ENCODE results near the gene SNRK.

The SNRK gene

DNA sequence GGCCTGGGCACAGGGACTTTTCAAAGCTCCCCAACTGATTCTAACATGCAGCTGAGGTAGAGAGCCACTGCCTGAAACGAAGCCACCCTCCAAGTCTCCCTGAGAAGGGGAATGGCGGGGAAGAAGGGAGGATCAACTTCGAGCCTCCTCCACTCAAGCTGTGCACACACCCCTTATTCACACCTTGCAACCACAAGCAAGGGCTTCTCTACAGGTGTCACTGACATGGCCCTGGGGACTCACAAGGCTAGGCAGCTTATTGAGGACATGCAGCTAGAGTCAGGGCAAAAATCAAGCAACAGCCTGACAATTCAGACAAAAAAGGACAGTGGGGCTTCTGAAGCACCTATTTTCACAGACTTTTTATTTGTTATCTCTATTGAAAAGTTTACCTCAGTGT, 85.2 kb downstream of the SNRK start:
- no peak for DNase-seq (ENCODE audit: low spot score)

DNA sequence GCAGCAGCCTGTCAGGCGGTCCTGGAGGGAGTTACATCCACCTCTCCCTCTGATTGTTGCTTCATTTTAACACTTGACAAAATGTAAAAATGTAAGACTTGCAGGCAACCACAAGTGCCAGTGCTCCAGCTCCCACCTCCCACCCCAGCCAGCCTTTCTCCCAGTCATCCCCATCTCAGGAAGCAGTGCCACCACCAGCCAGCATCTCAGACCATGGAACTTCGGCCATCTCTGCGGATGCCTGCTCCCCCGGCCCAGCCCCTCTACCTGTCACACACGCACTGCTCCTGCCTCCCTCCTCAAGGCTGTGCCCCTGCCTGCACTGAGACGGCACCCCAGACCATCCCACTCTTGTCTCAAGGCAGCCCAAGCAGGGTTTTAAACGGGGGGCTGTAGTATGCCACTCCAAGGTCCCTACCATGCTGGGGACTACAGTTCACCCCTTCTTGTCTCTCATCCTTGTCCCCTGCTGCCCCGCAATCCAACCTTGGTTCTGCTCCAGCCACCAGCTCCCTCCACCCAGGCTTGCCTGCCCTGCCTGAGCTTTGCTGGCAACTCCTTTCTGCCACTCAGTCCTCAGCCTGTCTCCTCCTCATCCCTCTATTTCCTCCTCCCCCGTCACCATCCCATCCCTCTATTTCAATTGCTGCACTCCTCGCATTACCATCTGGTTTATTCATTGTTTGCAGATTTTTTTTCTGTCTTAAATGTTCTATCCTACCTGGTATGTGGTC, 85.8 kb downstream of the SNRK start:
- DNase-seq (ENCODE audit: low spot score) = no peak

DNA sequence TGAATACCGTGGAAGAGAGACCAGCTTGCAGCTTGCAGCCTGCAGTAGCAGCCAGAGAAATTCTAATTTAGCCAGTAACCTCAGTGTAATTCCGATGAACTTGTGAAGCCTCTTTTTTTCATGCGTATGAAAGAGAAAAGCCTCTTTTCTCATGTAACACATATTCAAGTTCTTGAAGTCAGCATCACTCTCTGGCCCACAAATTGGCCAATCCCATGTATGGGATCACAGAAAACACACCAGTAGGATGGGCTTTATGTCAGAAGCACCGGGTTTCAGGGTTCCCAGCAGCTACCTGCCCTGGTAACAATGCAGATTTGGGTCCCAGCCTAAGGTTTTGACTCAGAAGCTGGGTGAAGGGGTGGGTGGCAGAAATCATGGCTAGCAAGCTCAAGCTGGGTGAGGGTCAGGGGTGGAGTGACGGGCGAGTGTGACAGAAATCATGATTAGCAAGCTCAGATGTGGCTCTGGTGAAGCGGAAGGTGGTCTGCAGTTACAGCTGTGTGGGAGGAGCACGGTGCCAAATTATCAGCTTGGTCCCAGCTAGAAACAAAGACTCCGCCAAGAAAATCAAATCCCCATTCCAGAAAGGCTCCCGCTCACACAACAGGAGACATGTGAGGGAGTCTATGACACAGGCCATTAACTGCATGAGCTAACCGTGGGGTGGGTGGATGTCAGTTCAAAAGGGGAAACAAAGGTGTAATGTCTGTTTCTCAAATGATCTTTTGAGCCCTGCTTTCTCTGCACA, 86.6 kb downstream of the SNRK start:
- no peak for DNase-seq (ENCODE audit: low spot score)

DNA sequence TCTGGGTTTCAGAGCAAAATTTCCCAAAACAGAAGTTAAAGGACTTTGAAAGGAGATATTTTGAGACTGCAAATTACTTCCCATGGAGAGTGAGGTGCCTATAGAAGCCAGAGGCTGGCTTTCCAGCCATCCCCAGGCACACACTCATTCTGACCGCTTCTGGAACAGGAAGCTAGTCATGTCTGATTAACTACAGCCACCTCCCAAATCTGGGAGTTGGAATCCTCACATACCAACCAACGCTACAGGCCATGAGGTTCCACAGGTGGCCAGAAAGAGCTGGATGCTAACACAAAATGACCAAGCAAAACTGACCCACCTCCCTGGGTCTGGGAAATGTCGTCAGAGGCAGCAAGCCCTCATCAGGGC, 87.2 kb downstream of the SNRK start:
- DNase-seq (ENCODE audit: low spot score) = no peak

DNA sequence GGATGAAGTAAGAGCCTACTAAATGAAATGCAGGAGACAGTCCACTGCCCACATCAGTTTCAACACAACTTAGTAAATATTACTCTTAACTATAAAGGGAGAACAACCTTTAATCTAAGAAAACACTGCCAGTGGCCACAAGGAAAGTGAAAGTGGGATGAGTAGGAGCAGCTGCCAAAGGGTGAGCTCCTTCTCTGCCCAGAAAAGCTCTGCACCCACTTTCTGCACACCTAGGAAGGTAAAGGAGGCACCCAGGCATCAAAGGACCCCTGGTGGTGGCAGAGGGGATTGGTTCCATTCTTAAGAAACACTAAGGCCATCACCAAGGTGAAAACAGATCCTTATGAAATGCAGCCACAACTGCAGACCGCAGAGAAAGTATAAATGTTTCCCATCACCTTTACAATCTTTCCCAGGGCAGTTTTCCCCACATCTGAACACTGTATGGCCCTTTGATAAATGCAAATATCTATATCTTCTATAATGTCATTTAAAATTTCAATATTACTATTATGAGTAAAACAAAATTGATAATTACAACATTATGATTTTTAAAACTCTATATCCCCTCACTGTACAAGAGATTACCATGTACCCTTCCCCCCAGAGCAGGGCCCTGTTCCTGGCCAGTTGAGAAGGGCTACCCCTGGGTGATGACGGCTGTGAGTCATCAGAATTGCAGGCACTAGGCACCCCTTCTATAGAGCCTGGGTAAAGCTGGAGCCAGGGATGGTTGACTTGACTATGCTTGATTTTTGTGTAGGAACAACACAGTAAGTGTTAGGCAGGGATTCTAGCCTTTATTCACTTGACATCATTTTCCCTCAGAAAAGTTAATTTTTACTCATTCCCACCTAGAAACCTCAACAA, 92.0 kb downstream of the SNRK start:
- peak; percentile 48 for DNase-seq (ENCODE audit: low spot score)

DNA sequence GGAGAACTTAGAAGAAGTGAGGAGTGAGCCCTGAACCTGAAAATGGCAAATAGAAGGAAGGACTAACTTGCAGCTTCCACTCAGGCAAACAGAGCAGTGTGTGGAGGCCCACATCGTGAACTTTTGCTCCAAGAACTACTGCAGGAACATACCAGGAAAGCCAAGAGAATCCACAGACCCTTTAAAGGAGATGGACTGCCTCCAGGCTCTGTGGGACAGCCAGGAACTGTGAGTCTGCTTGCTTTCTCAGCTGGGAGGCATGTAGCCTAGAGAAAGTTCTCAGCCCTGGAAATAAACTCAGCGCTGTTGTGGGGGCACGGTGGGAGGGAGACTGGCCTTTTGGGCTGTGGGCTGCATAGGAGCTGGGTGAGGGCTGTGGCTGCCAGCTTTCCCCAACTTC, 93.0 kb downstream of the SNRK start:
- no peak for DNase-seq (ENCODE audit: low spot score)

DNA sequence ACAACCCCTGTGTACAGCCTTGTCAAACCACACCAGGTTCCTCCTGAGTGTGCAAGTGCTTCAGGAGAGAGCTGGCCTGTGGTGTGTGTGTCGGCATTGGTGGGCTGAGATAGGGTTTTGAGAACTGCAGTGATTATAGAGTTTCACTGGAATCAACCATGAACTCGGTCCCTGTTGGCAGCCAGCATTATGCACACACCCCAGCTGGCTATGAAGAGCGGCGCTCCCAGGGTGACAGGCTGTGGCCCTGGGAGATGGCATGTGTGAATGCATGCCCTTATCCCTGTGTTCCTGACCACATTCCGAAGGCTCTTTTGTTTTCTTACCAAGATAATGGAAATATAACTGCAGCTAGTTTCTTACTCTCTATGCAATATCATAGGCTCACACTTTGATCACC, 101.8 kb downstream of the SNRK start:
- DNase-seq (ENCODE audit: low spot score) = no peak

DNA sequence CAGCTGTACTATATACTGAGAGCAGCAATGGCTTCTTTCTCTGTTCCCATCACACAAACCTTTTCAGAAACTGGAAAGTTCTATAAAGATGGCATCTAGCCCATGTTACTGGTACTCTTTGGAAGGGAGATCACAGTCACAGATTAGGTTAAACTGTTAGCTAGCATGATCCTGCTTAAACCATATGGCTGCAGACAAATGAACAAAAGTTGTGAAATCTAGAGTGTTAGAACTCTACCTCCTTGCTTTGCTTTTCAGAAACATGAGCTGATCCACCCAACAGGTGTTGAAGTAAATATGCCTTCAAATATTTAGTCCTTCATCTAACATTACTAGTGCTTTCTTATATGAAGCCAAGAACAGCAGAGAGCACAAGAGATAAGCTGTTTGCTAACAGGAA, 102.6 kb downstream of the SNRK start:
- DNase-seq (ENCODE audit: low spot score) = no peak

DNA sequence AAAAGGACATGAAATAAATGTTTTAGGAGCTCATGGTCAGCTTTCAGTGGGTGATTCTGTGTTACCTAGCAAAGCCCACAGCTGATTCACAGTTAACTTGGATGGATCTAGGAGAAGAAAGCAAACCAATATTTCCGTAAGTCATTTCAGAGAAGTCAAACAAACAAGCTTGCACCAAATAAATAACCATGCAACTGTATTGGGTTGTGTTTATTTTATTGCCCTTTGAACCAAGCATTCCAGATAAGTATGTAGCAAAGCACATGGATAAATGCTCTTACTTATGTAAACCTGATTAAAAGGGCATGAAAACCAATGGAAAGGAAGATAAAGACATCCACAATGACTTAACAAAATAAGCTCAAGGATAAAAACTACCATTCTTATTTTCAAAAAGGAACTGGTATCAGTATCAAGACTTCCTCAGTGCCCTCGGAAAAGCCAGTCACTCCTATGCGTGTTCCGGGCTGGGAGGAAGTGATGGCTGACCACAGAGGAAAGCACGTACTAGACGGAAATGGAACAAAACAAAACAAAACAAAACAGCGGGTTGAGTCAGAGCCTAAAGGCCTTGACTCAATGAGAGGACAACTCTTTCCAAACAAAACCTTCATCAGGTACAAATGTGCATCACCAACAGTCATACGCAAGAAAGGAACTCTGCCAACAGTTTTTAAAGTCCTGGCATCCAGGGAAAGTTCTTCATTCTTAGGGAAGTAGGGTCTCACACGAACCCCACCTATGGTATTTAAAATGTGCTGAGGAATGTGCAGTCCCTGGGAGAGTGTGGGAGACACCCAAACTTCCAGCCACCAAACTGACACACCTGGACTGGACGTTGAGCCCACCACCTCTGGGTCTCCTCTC, 103.3 kb downstream of the SNRK start:
- DNase-seq (ENCODE audit: low spot score) = peak; percentile 88

DNA sequence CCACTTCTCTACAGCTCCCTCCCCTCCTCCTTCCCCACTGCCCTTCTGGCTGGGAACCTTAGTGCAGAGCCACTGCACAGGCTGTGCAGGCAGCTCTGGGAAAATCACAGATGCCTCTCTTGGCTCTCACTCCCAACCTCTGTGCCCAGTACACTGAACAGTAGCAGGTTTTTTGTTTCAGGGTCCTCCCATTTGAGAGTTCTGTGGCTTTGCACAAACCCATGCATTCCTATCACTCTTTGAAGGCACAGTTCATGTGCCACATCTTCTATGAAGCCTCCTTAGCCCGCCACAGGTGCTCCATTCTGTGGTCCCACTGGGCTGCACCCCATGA, 103.9 kb downstream of the SNRK start:
- no peak for DNase-seq (ENCODE audit: low spot score)

DNA sequence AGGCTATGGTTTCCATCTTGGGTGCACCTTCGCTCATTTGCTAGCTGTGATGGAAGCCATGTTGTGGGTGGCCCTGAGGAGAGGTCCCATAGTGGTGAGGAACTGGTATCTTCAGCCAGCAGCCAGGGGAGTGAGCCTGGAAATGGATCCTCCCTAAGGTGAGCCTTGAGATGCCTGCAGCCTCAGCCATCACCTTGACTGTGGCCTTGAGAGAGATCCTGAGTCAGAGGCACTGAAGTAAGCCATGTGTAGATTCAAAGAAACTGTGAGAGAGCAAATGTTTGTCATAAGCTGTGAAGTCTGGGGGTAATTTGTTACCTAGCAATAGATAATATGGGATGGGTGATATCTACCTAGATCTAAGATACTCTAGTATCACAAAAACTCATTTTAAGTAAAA, 105.3 kb downstream of the SNRK start:
- DNase-seq (ENCODE audit: low spot score) = peak; percentile 14

DNA sequence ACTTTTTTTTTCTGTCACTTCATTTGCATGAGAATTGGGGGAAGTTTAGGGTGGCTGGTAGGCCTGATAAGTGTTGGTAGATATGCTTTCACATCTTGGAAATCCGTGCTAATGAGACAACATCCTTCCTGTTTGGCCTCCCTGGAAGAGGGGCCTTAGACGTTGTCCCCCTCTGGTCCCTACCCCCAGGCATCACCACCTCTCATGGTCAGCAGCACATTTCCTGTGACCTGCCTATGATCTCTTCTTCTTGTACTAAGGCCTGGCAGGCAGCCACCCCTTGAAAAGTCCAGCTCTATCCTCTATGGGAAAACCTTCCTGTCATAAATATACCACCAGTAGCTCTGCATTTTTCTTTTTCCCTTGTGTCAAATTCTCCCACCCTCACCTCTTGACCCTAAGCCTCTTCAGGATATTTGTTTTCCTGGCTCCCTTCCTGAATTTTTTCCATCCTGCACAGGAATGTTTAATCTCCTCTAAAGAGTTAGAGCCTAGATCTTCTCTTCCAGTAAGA, 107.8 kb downstream of the SNRK start:
- no peak for DNase-seq (ENCODE audit: low spot score)

DNA sequence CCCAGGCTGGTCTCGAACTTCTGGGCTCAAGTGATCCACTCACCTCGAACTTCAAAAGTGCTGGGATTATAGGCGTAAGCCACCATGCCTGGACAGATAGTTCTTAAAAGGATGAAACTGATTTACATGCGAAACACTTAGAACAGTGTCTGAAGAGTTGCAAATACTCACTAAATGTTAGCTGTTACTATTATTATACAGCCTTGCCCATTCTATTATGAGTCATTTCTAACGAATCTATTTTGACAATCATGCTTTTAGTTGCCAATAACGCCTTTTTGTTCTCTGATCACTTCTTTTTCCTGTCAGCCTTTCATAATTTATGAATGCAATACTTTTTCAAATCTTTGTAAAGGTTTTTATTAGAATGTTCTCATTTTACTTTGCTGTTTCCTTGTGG, 112.7 kb downstream of the SNRK start:
- no peak for DNase-seq (ENCODE audit: low spot score)

DNA sequence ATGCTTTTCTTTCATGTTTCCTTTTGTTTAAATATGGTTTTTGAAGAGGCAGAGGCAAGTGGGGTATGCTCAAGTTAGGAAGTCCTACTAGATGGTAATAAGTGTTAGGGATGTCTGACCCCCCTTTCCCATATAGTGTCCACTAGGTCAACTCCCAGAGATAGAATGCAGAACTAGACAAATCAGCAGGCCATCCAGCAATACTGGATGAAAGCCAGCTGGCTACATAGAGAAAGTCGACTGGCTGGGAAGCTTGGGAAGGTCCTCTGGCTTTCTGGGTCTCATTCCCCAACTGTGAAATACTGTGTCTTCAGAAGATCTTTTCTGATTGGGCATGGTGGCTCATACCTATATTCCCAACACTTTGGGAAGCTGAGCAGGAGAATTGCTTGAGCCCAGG, 113.8 kb downstream of the SNRK start:
- no peak for DNase-seq (ENCODE audit: low spot score)

Data from activated CD4-positive, alpha-beta T cell treated with anti-CD3 and anti-CD28 coated beads, Interleukin-2, Interleukin-4, amounts not matched to agents 100 ng/mL and 50 ng/mL, durations not matched to agents 16 hours and 8 hours (primary cell).